Activated T-helper 2 cell treated with anti-CD3 and anti-CD28 coated beads, Interferon-gamma antibody, Interleukin-2, Interleukin-4, amounts not matched to agents 10 μg/mL and 5 μg/mL and 100 μg/mL, durations not matched to agents 14 hours and 24 hours and 36 hours (primary cell): ENCODE results near the gene USH2A. TPM values are rescaled to one million over a fixed set of nuclear protein-coding genes. Genes with fewer than 3 reads are reported as not detected.
"Not testable (repeated sequence)": the region's sequence is repeated elsewhere in the genome, so short reads cannot be mapped to it uniquely, and the experiment has no call there.

Source experiments
- DNase-seq: peaks from one replicate; pipeline ENCODE4 v3.0.0; 2021; ENCODE audit warnings: low spot score
- H3K27ac Mint-ChIP-seq: one replicate; pipeline ENCODE4 v1.8.0; 2021; ENCODE audit warnings: mixed read lengths
- H3K27me3 Mint-ChIP-seq: one replicate; pipeline ENCODE4 v1.8.0; 2021; ENCODE audit warnings: low read depth, mixed read lengths
- H3K36me3 Mint-ChIP-seq: one replicate; pipeline ENCODE4 v1.8.0; 2021; ENCODE audit warnings: low read depth, mixed read lengths
- H3K4me1 Mint-ChIP-seq: one replicate; pipeline ENCODE4 v1.8.0; 2021; ENCODE audit warnings: low read depth, mixed read lengths
- H3K4me3 Mint-ChIP-seq: one replicate; pipeline ENCODE4 v1.8.0; 2021; ENCODE audit warnings: low read depth, mild to moderate bottlenecking, moderate library complexity, mixed read lengths
- H3K9me3 Mint-ChIP-seq: one replicate; pipeline ENCODE4 v1.8.0; 2021; ENCODE audit warnings: mixed read lengths
- intact Hi-C: fragments of 100-400 bp; cut with micrococcal nuclease; formaldehyde crosslinking; loops from one replicate; pipeline ENCODE4 v1.15.1; 2023
- total RNA-seq: library from RNA; stranded (reverse); gene quantifications from 2 replicates; pipeline ENCODE4 v1.2.3, GENCODE V29; 2022

The USH2A gene
- total RNA-seq, 1 donor from 2014 or later: not detected

DNA sequence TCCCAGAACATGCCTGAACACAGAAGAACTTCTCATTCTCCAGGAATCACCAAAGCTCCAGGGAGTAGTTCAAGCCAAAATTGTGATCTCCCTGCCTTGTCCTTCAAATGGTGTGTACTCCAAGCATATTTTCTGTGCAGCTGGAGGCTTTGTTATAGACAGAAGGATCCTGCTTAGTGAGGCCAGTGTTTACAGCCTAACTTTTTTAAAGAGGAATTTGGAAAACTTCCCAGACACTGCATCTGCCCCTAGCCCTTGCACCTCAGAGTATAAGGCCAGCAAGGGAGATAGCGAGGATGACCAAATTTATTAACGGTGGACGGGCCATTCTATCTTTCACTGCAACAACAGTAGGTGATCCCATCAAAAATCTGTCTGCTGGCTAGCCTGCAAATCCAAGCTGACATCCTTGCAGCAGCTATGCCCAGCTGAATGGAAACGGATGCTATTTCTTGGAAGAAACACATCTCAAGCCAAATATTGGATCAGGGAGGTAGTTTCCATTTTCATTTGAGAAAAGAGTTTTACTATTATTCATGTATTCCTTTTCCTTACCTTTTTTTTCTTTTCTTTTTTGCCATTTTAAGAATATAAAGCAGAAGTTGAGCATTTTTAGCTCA is 249.8 kb downstream of the USH2A start:
- intact Hi-C loops: no loop called here
- Mint-ChIP-seq H3K4me1 (no peaks in the 10 kb centered on the region), H3K36me3 (no peaks in the 10 kb centered on the region), H3K27me3 (no peaks in the 10 kb centered on the region), H3K4me3 (no peak overlapping the region), H3K9me3 (no peaks in the 10 kb centered on the region), H3K27ac (no peak overlapping the region)
- no peak for DNase-seq

DNA sequence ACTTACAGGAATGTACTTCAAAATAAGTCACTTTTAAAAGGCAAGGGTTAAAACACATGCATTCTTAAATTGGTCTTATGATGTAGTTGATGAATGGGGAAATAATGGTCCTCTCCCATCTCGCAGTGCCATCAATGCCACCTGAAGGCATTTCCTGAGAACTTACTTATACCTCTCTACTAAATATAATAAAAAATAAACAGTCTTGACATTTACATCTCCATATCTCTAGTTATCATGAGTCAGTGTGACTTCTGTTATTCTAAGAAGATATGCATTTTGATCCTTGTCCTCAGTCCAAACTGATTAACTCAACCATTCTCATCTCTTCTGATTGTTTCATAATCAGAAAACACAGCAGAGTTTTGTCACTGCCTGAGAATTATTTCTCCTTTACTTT is 253.9 kb downstream of the USH2A start:
- intact Hi-C loops: no loop called here
- no peaks in the 10 kb centered on the region for H3K4me1 Mint-ChIP-seq
- no peaks in the 10 kb centered on the region for H3K9me3 Mint-ChIP-seq
- H3K27ac Mint-ChIP-seq: no peak overlapping the region
- no peaks in the 10 kb centered on the region for H3K27me3 Mint-ChIP-seq
- DNase-seq: no peak
- H3K36me3 Mint-ChIP-seq: no peaks in the 10 kb centered on the region
- no peak overlapping the region for H3K4me3 Mint-ChIP-seq

DNA sequence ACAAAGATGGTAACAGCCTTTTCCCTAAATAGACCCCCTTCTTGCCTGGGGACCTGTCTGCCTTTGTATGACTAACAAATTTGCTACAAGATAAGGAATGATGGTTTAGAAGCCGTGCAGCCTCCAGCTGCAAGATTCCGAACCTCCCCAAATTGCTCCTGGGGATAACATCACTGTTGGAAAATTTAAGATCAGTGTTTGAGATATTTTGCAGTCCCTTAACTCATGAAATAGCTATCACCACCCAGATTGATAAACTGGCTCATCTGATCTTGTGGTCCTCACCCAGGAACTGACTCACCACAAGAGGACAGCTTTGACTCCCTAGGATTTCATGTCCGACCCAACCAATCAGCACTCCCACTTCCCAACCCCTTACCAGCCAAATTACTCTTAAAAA is 254.7 kb downstream of the USH2A start:
- H3K27me3 Mint-ChIP-seq: no peaks in the 10 kb centered on the region
- no peaks in the 10 kb centered on the region for H3K36me3 Mint-ChIP-seq
- no peaks in the 10 kb centered on the region for H3K9me3 Mint-ChIP-seq
- H3K4me1 Mint-ChIP-seq: no peaks in the 10 kb centered on the region
- DNase-seq: no peak
- no peak overlapping the region for H3K27ac Mint-ChIP-seq
- intact Hi-C loops: no loop called here
- H3K4me3 Mint-ChIP-seq: no peak overlapping the region

DNA sequence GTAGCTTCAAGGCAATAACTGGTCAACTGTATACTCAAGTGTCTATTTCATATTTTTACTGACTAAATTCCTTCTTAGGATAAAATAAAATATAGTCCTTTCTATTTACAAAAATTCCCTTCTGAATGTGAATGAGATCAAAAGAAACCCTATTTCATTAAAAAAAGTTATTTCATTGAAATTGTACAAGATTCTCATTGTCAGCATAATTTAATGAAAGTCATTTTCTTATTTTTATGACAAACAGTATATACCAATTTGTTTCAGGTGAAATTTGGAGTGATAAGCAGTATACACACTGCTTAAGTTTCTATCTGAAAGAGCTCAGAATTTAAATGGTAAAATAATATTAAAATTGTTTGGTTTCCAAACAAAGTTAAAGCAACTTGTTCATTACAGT is 269.2 kb downstream of the USH2A start:
- DNase-seq: no peak
- H3K27me3 Mint-ChIP-seq: no peaks in the 10 kb centered on the region
- no peak overlapping the region for H3K4me3 Mint-ChIP-seq
- no peaks in the 10 kb centered on the region for H3K4me1 Mint-ChIP-seq
- peaks cover 12% of the 10 kb centered on the region for H3K9me3 Mint-ChIP-seq
- H3K36me3 Mint-ChIP-seq: no peaks in the 10 kb centered on the region
- H3K27ac Mint-ChIP-seq: no peak overlapping the region
- intact Hi-C loops: no loop called here

DNA sequence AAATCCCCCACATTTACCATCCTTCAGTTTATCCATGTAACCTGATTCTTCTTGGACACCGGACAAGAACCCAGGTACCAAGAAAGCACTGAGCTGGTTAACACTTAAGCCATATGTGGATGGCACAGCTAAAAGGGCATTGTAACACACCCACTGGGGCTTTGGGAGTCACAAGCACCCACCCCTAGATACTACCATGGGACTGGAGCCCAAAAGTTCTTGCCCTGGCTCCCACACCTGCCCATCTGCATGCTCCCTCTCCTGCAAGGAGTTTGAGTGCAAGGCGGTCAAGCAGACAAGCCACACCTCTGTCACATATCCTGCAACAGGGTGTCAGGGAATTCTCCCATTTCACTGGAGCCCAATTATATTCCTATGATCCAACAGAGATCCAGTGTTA is 270.1 kb downstream of the USH2A start:
- Mint-ChIP-seq H3K4me1 (no peaks in the 10 kb centered on the region), H3K9me3 (peaks cover 12% of the 10 kb centered on the region), H3K4me3 (no peak overlapping the region), H3K27me3 (no peaks in the 10 kb centered on the region), H3K27ac (no peak overlapping the region), H3K36me3 (no peaks in the 10 kb centered on the region)
- DNase-seq: no peak
- intact Hi-C loops: no loop called here

DNA sequence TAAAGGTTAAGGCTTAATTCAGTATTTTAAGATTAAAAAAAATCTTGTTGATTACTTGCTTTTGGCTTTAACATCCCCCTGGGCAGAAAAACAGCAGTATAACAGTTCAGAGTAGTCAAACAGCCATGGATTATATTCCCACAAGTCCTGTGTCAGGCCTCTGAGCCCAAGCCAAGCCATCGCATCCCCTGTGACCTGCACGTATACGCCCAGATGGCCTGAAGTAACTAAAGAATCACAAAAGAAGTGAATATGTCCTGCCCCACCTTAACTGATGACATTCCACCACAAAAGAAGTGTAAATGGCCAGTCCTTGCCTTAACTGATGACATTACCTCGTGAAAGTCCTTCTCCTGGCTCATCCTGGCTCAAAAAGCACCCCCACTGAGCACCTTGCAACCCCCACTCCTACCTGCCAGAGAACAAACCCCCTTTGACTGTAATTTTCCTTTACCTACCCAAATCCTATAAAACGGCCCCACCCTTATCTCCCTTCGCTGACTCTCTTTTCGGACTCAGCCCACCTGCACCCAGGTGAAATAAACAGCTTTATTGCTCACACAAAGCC is 277.7 kb downstream of the USH2A start:
- DNase-seq, H3K27me3 Mint-ChIP-seq, H3K9me3 Mint-ChIP-seq, H3K36me3 Mint-ChIP-seq, intact Hi-C loops, H3K27ac Mint-ChIP-seq, H3K4me1 Mint-ChIP-seq, H3K4me3 Mint-ChIP-seq: not testable (repeated sequence)

DNA sequence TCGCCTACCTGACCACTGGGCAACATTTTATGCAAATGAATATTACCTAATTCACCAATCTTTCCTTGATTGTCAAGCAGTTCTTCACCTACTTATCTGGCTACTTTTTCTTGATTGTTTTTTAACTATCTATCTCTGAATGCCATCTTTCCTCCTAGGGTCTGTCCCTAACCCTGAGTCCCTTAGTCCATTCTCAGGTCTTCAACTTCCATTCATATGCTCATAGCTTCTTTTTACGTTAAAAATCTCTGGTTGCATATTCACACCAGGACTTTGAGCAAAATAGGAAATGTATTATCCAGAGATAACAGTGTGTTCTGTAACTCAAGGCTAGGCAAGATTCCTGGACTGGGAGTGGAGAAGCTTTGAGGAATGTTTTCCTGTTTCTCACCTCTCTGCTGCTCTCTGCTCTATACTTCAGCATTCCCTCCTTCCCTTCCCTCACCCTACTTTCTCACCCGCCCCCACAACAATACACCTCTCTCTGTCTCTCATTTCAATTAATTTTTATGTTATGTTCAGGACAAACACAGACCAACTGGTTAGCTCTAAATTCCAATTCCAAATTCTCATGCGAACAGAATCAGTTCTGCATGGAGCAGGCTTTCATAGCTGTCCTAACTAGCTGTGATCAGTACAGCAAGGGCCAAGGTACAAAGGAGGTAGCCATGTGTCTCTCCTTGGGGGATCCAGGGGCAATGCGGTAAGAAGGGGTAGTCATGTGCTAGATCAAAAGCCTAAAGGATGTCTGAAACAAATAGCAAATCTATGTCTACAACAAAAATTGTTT is 278.4 kb downstream of the USH2A start:
- H3K36me3 Mint-ChIP-seq: no peaks in the 10 kb centered on the region
- intact Hi-C loops: no loop called here

DNA sequence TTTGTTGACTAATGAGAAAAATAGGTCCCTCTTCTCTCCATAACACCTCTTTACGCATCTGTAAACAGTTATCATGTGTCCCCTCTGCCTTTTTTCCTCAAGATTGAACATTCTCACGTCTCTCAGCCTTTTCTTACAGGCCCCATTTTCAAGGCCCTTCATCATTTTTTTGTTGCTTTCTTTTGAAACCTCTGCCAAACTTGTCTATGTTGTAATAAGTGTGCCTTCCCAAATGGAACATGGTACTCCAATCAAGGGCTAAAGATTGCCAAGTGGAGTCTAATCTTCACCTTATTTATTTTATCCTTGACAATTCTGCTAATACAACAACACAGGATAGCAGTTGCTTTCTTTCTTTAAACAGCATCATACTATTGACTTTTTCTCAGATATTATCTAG is 280.3 kb downstream of the USH2A start:
- Mint-ChIP-seq H3K36me3 (no peaks in the 10 kb centered on the region), H3K4me1 (no peaks in the 10 kb centered on the region), H3K9me3 (peaks cover 5% of the 10 kb centered on the region), H3K4me3 (no peak overlapping the region), H3K27me3 (no peaks in the 10 kb centered on the region), H3K27ac (no peak overlapping the region)
- intact Hi-C loops: no loop called here
- no peak for DNase-seq

More for the DNA sequence above, 278.4 kb downstream of the USH2A start:
- Mint-ChIP-seq H3K27me3 (no peaks in the 10 kb centered on the region), H3K4me1 (no peaks in the 10 kb centered on the region), H3K9me3 (peaks cover 5% of the 10 kb centered on the region), H3K27ac (no peak overlapping the region), H3K4me3 (no peak overlapping the region)
- DNase-seq: no peak

DNA sequence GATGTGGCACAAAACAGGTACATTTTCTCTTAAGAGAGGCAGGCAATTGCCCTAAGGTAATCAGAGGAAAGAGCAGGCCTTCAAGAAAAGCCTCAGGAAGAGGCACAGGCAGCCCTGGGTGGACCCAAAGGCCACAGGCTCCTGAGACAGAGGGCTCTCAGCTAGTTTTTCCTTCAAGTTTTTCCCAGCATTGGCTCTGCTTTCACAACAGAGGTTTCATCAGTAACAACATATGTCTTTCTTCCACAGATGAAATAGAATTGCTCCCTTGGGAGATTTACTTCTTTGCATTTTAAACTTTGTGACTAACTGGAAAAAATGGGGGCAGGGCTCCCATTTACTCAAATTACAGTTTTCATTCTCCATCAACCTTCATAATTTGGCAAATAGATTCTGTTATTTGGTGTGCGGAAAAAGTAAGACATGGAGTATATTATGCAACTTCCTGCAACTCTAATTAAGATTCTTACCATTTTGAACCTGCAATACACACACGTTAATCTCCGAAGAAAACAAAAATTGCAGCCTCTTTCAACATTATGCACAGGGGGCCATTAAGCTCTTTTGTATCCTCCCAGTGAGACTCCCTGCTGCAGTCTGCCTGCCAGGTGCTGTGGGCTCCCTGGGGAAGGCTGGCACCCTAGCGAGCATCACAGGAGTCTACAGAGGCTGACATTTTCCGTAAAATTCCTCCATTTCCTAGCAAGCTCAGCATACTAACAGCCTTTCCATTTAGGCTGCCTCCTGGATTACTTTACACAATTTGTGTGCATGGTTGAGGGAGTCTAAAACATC is 282.3 kb downstream of the USH2A start:
- Mint-ChIP-seq H3K9me3 (peaks cover 5% of the 10 kb centered on the region), H3K4me3 (no peak overlapping the region), H3K36me3 (no peaks in the 10 kb centered on the region), H3K27me3 (no peaks in the 10 kb centered on the region), H3K27ac (no peak overlapping the region), H3K4me1 (no peaks in the 10 kb centered on the region)
- intact Hi-C loops: no loop called here
- no peak for DNase-seq

DNA sequence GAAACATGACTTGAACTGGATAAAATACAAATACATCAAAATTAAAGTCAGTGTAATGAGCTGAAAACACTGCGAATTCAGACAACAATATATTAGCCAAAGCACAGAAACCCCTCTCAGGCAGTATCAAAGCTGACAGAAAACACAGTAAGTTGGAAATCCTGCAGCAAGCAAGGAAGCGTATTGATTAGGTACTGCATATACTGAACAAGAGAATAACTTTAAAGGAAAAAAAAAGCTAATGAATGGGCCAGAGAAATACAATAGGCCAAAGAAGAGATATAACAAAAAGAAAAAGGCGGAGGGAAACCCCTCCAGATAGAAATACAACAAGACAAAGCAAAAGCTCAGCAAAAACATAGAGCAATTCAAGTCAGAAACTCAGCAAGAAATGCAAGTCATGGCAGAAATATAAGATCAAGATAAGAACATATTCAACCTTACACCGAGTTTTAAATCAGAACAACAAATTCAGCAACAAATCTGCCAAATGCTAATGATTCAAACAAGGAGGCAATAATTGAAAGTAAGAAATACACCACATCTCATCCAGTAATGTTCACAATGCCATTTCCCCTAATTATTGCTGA is 299.0 kb downstream of the USH2A start:
- Mint-ChIP-seq H3K9me3 (peaks cover 5% of the 10 kb centered on the region), H3K27me3 (no peaks in the 10 kb centered on the region), H3K4me1 (no peaks in the 10 kb centered on the region), H3K4me3 (no peak overlapping the region), H3K36me3 (no peaks in the 10 kb centered on the region), H3K27ac (no peak overlapping the region)
- no peak for DNase-seq
- intact Hi-C loops: no loop called here

DNA sequence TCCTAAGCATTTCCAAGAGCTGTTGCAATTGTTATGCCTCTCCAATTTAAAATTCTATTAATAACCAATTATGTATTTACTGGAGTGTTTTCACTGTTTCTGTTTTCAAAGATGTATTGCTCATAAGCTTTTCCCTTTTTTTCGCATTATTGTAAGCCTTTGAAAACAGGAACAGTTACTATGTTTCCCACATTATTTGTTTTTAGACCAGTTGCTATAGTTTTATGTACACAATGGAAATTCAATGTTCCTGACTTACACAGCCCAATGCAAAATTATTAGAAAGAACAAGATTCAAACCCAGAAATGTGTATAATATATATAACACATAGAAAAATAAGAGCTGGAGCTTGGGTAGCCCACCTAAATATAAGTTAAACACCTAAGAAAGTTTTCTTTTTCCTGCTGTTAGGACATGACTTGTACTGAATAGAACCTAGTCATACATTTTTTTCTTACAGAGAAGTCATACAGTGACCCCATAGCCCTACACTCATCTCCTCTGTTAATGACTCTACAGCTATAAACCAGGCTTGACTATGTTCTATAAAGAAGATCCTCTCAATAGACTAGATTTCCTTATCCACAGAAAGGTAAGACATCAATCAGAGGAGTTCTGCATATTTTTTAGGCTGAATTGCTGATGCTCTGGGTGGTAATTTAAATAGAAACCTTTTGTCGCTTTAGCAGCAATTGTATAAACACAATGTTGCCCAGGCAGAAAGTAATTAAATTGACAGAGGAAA is 299.6 kb downstream of the USH2A start:
- no peak for DNase-seq
- Mint-ChIP-seq H3K36me3 (no peaks in the 10 kb centered on the region), H3K27me3 (no peaks in the 10 kb centered on the region), H3K9me3 (peaks cover under 1% of the 10 kb centered on the region), H3K4me1 (no peaks in the 10 kb centered on the region), H3K27ac (no peak overlapping the region), H3K4me3 (no peak overlapping the region)
- intact Hi-C loops: no loop called here

DNA sequence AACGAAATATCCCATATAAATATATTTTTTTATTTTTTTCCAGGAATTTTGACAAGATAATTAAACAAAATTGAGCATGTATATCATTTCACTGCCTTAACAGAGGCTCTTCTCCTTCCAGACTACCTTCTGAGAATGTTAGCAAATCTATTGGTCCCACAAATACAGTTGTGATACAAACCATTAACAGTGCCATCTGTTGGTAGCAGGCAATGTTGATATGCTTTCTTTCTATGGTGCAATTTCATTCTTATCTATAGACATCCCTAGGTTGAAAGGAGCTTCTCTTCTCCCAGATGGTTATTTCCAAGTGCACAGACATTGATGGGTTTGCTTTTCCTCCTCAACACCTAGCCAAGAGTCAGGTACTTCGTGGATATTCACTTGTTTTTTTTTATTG is 303.6 kb downstream of the USH2A start:
- Mint-ChIP-seq H3K4me3 (no peak overlapping the region), H3K4me1 (no peaks in the 10 kb centered on the region), H3K27me3 (no peaks in the 10 kb centered on the region), H3K9me3 (no peaks in the 10 kb centered on the region), H3K36me3 (no peaks in the 10 kb centered on the region), H3K27ac (no peak overlapping the region)
- no peak for DNase-seq
- intact Hi-C loops: no loop called here
